Mammary epithelial cell (primary cell): ENCODE data around the gene SMAD9.

Source experiments
- EZH2 ChIP-seq: IDR thresholded peaks from 2 replicates; pipeline ENCODE4 v1.6.1; 2012; ENCODE audit warnings: low read length, inconsistent platforms, borderline replicate concordance
- TF ChIP-seq, protein P1 (sequence below), 2 donors: IDR thresholded peaks in 1 of 2; conservative IDR thresholded peaks in 1 of 2; 2 replicates each; pipeline ENCODE4 v1.5.1; 2011 to 2012; ENCODE audit warnings: inconsistent platforms in 2 of 2, low read length in 2 of 2, mild to moderate bottlenecking in 2 of 2, control low read depth in 1 of 2, low read depth in 1 of 2; ENCODE audit not compliant: insufficient read depth in 1 of 2; ENCODE audit errors: extremely low read depth in 1 of 2

DNA sequence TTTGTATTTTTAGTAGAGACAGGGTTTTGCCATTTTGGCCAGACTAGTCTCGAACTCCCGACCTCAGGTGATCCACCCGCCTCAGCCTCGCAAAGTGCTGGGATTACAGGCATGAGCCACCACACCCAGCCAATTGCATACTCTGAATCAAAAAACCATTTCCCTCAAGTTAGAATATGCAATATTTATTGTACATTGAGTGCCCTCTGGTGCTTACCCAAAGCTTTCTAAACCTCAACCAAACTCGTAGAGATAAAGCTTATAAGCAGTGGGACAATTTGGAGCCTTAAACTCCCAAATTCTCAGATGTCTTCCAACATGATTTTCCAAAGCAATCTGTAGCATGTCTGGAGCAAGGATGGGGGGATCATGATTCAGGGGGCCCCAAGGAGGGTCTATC, 78.6 kb downstream of the SMAD9 start:
- TF ChIP-seq, protein P1, sequence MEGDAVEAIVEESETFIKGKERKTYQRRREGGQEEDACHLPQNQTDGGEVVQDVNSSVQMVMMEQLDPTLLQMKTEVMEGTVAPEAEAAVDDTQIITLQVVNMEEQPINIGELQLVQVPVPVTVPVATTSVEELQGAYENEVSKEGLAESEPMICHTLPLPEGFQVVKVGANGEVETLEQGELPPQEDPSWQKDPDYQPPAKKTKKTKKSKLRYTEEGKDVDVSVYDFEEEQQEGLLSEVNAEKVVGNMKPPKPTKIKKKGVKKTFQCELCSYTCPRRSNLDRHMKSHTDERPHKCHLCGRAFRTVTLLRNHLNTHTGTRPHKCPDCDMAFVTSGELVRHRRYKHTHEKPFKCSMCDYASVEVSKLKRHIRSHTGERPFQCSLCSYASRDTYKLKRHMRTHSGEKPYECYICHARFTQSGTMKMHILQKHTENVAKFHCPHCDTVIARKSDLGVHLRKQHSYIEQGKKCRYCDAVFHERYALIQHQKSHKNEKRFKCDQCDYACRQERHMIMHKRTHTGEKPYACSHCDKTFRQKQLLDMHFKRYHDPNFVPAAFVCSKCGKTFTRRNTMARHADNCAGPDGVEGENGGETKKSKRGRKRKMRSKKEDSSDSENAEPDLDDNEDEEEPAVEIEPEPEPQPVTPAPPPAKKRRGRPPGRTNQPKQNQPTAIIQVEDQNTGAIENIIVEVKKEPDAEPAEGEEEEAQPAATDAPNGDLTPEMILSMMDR (conservative IDR thresholded peaks at IDR 0.05 in 1 of 2, IDR thresholded peaks at IDR 0.05 in 1 of 2; ENCODE audit: extremely low read depth in 1 of 2, insufficient read depth in 1 of 2, low read depth in 1 of 2, low read length in 2 of 2) = peak; percentile 1 to 26
- no peak for TF ChIP-seq EZH2
